Activated CD8-positive, alpha-beta T cell treated with anti-CD3 and anti-CD28 coated beads for 36 hours (primary cell): ENCODE results near the gene RRP12. TPM values are rescaled to one million over a fixed set of nuclear protein-coding genes. Genes with fewer than 3 reads are reported as not detected.

Experiments used
- total RNA-seq, 2 experiments: library from RNA; stranded (reverse); gene quantifications; one replicate each; pipeline ENCODE4 v1.2.3, GENCODE V29; 2021

Gene RRP12
- total RNA-seq, 2 experiments from 2014 or later = 50.3 to 51.0 TPM

Other genes starting within 250 kb of the RRP12 start
- 1 to 10 TPM in 1 of 2 experiments, under 1 TPM in 1; 0.34 to 1.2 TPM for gene SLIT1, start 215.4 kb downstream of the RRP12 start, total RNA-seq
- 10 to 100 TPM; 42.3 to 53.2 TPM for gene ARHGAP19, start 108.7 kb downstream of the RRP12 start, total RNA-seq
- gene FRAT1, start 82.1 kb downstream of the RRP12 start, total RNA-seq = 1 to 10 TPM; 3.0 to 3.2 TPM
- 1 to 10 TPM; 5.6 to 6.4 TPM for gene FRAT2, start 66.6 kb downstream of the RRP12 start, total RNA-seq
- 1,000 to 10,000 TPM; 1,193 to 1,205 TPM for gene PGAM1, start 24.9 kb upstream of the RRP12 start, total RNA-seq
- gene EXOSC1, start 44.7 kb upstream of the RRP12 start, total RNA-seq = 10 to 100 TPM; 43.3 to 49.2 TPM
- gene ZDHHC16, start 44.8 kb upstream of the RRP12 start, total RNA-seq = 10 to 100 TPM; 23.8 to 25.2 TPM
- gene MMS19, start 97.1 kb upstream of the RRP12 start, total RNA-seq = 100 to 1,000 TPM; 107 to 108 TPM
- gene UBTD1, start 97.6 kb upstream of the RRP12 start, total RNA-seq = 1 to 10 TPM; 1.6 to 2.1 TPM
- gene ANKRD2, start 171.4 kb upstream of the RRP12 start, total RNA-seq = not detected
- gene HOGA1, start 183.0 kb upstream of the RRP12 start, total RNA-seq = not detected
- not detected for gene C10orf62, start 188.4 kb upstream of the RRP12 start, total RNA-seq
- 1 to 10 TPM; 3.2 to 3.9 TPM for gene MORN4, start 232.2 kb upstream of the RRP12 start, total RNA-seq
- 1 to 10 TPM; 8.4 to 8.5 TPM for gene PI4K2A, start 239.3 kb upstream of the RRP12 start, total RNA-seq